Tibial artery (tissue), 4 donors: ENCODE data around the gene ATG7.

Experiments
- DNase-seq, 2 donors: peaks; one replicate each; pipeline ENCODE4 v3.0.0-alpha.2; 2019
- H3K27ac ChIP-seq, 2 donors: fragments of 200-600 bp; sonication (generic) in 1 of 2; 1 replicate in 1 of 2; 2 replicates in 1 of 2; pipeline ENCODE4 v1.5.1; 2018 to 2019; ENCODE audit warnings: mild to moderate bottlenecking in 1 of 2
- H3K27me3 ChIP-seq, 2 donors: fragments of 200-600 bp; sonication (generic) in 1 of 2; one replicate each; pipeline versions ENCODE4 v1.5.1 to v1.6.0; 2016 to 2019
- H3K36me3 ChIP-seq, 3 donors: fragments of 200-600 bp; sonication (generic) in 2 of 3; one replicate each; pipeline ENCODE4 v1.5.1; 2016 to 2019; ENCODE audit warnings: mild to moderate bottlenecking in 2 of 3
- H3K4me1 ChIP-seq, 4 donors: fragments of 200-600 bp; sonication (generic) in 2 of 4; 1 replicate in 3 of 4; 2 replicates in 1 of 4; pipeline ENCODE4 v1.5.1; 2016 to 2019
- H3K4me3 ChIP-seq, 2 donors: fragments of 200-600 bp; sonication (generic) in 1 of 2; 1 replicate in 1 of 2; 2 replicates in 1 of 2; pipeline ENCODE4 v1.5.1; 2018 to 2019; ENCODE audit warnings: mild to moderate bottlenecking in 2 of 2
- H3K9me3 ChIP-seq, 3 donors: fragments of 200-600 bp; sonication (generic) in 1 of 3; one replicate each; pipeline ENCODE4 v1.5.1; 2016 to 2019
- CTCF ChIP-seq, 2 experiments: fragments of 200-600 bp in 1 of 2; fragments of 450-650 bp in 1 of 2; IDR thresholded peaks; one replicate each; pipeline ENCODE4 v1.5.1; 2017 to 2019; ENCODE audit warnings: antibody characterized with exemption in 2 of 2, mild to moderate bottlenecking in 1 of 2, moderate library complexity in 1 of 2
- intact Hi-C: fragments of 100-400 bp; cut with DNase I; formaldehyde crosslinking; loops from one replicate; pipeline ENCODE4 v1.15.0; 2023; ENCODE audit warnings: low total_unique reads

ATG7 gene

GRCh38 chr3:11373654-11374053, 101.5 kb downstream of the ATG7 start:
- Histone ChIP-seq H3K36me3 (peaks cover 0 to 13% (median 5%) of the 10 kb centered on the region in 3 donors), H3K4me3 (no peak overlapping the region), H3K9me3 (no peaks in the 10 kb centered on the region), H3K27me3 (no peaks in the 10 kb centered on the region), H3K27ac (no peak overlapping the region), H3K4me1 (peaks cover 0 to 11% (median 0%) of the 10 kb centered on the region in 4 donors)
- TF ChIP-seq CTCF (IDR thresholded peaks at IDR 0.05), result no peak
- DNase-seq, result no peak
- intact Hi-C loops, result no loop called here

GRCh38 chr3:11375333-11376088, 103.3 kb downstream of the ATG7 start:
- intact Hi-C loops, result loop anchor here (2.0 to 5.0 kb wide), 2 partner anchors 275 to 432 kb away; no protein-coding TSS in a partner anchor
- no peak overlapping the region for H3K4me3 ChIP-seq
- TF ChIP-seq CTCF (IDR thresholded peaks at IDR 0.05), result no peak
- H3K9me3 ChIP-seq, result no peaks in the 10 kb centered on the region
- H3K36me3 ChIP-seq, result peaks cover 0 to 7% (median 5%) of the 10 kb centered on the region in 3 donors
- peaks cover 0 to 8% (median 5%) of the 10 kb centered on the region in 4 donors for H3K4me1 ChIP-seq
- H3K27ac ChIP-seq, result no peak overlapping the region
- H3K27me3 ChIP-seq, result no peaks in the 10 kb centered on the region
- no peak for DNase-seq

GRCh38 chr3:11377719-11378118, 105.5 kb downstream of the ATG7 start:
- no peaks in the 10 kb centered on the region for H3K27me3 ChIP-seq
- no peak for DNase-seq
- H3K4me1 ChIP-seq, result peaks cover 0 to 15% (median 5%) of the 10 kb centered on the region in 4 donors
- H3K36me3 ChIP-seq, result peaks cover 0 to 7% (median 5%) of the 10 kb centered on the region in 3 donors
- H3K4me3 ChIP-seq, result no peak overlapping the region
- intact Hi-C loops, result loop anchor here (2.0 to 5.0 kb wide), 2 partner anchors 273 to 430 kb away; no protein-coding TSS in a partner anchor
- no peaks in the 10 kb centered on the region for H3K9me3 ChIP-seq
- H3K27ac ChIP-seq, result no peak overlapping the region
- TF ChIP-seq CTCF (IDR thresholded peaks at IDR 0.05), result no peak

- TF ChIP-seq CTCF (IDR thresholded peaks at IDR 0.05), result peak; percentile 56 to 82
- Histone ChIP-seq H3K4me1 (peaks cover 0 to 15% (median 5%) of the 10 kb centered on the region in 4 donors), H3K27me3 (no peaks in the 10 kb centered on the region), H3K4me3 (peak overlapping the region; percentile 17 to 32), H3K9me3 (no peaks in the 10 kb centered on the region), H3K36me3 (no peaks in the 10 kb centered on the region), H3K27ac (peak overlapping the region; percentile 63 to 68)
- DNase-seq, result no peak
- intact Hi-C loops, result loop anchor here (5.0 kb wide), 1 partner anchor 428 kb away; no protein-coding TSS in a partner anchor
These were observed 107.1 kb downstream of the ATG7 start for GRCh38 chr3:11379238-11379823.

- Histone ChIP-seq H3K27ac (peak overlapping the region; percentile 63 to 68), H3K9me3 (no peaks in the 10 kb centered on the region), H3K36me3 (no peaks in the 10 kb centered on the region), H3K27me3 (no peaks in the 10 kb centered on the region), H3K4me1 (peaks cover 0 to 15% (median 5%) of the 10 kb centered on the region in 4 donors), H3K4me3 (peak overlapping the region; percentile 17 to 32)
- intact Hi-C loops, result loop anchor here (5.0 kb wide), 1 partner anchor 427 kb away; no protein-coding TSS in a partner anchor
- DNase-seq, result no peak
- TF ChIP-seq CTCF (IDR thresholded peaks at IDR 0.05), result no peak
These were observed 107.9 kb downstream of the ATG7 start for GRCh38 chr3:11379824-11380701.
